ENCODE measurements around the gene PEX11A.

The PEX11A gene

DNA sequence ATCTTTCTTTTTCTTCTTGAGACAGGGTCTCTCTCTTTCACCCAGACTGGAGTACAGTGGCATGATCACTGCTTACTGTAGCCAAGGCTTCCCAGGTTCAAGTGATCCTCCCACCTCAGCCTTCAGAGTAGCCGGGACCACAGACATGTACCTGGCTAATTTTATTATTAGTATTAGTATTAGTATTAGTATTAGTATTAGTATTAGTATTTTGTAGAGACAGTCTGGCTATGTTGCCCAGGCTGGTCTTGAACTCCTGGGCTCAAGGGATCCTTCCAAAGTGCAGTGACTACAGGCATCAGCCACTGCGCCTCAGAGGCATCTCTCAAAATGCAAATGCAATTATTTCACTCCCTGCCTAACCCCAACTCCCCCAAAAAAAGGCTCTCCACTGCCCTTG is 37.0 kb downstream of the PEX11A start:
- no peak for TF ChIP-seq CTCF (IDR thresholded peaks at IDR 0.05; ENCODE audit: low read depth, low read length, missing control alignments)
- in situ Hi-C loops (cut with HindIII; ENCODE audit: low sequenced_read_pairs): no loop called here
- no peak overlapping the region for H3K4me3 ChIP-seq (ENCODE audit: low read depth, low read length)
- DNase-seq (ENCODE audit: low read depth): no peak

- in situ Hi-C loops (cut with HindIII; ENCODE audit: low sequenced_read_pairs): no loop called here
- DNase-seq (ENCODE audit: low read depth): no peak
- H3K4me3 ChIP-seq (ENCODE audit: low read depth, low read length): no peak overlapping the region
- no peak for TF ChIP-seq CTCF (IDR thresholded peaks at IDR 0.05; ENCODE audit: low read depth, low read length, missing control alignments)
These were observed 37.9 kb downstream of the PEX11A start for GRCh38 chr15:89652666-89653065.

GRCh38 chr15:89652131-89652530 is 38.4 kb downstream of the PEX11A start:
- TF ChIP-seq CTCF (IDR thresholded peaks at IDR 0.05; ENCODE audit: low read depth, low read length, missing control alignments): no peak
- no peak overlapping the region for H3K4me3 ChIP-seq (ENCODE audit: low read depth, low read length)
- in situ Hi-C loops (cut with HindIII; ENCODE audit: low sequenced_read_pairs): no loop called here
- no peak for DNase-seq (ENCODE audit: low read depth)

GRCh38 chr15:89649716-89650115 is 40.8 kb downstream of the PEX11A start:
- in situ Hi-C loops (cut with HindIII; ENCODE audit: low sequenced_read_pairs): no loop called here
- no peak overlapping the region for H3K4me3 ChIP-seq (ENCODE audit: low read depth, low read length)
- TF ChIP-seq CTCF (IDR thresholded peaks at IDR 0.05; ENCODE audit: low read depth, low read length, missing control alignments): no peak
- no peak for DNase-seq (ENCODE audit: low read depth)

DNA sequence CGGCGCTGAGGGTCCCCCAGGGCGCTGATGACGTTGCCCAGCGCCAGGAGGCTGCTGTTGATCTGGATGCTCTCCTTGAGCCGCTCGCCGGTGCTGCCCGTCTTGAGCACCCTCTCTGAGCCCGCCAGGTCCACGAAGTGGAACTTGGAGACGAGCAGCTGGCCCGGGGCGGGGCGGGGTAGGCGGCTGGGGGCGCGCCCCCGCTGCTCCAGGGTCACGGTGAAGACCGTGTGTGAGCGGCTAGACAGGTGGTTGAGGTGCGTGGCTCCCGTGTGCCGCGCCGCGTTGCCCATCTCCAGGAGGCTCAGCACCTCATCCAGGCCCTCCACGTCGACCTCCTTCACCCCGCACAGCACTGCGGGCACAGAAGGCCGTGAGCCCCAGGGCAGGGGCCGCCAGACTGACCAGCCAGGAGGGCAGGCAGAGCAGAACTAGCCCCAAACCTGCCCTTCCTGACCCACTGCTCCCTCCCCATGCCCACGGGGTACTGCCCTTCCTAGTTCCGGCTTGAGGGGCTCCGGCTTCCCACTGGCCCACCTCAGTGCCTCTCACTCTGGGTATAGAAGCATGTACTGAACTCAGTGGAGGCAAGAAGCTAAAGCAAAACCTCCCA is 41.4 kb downstream of the PEX11A start:
- no peak for DNase-seq (ENCODE audit: low read depth)
- in situ Hi-C loops (cut with HindIII; ENCODE audit: low sequenced_read_pairs): no loop called here
- H3K4me3 ChIP-seq (ENCODE audit: low read depth, low read length): no peak overlapping the region
- no peak for TF ChIP-seq CTCF (IDR thresholded peaks at IDR 0.05; ENCODE audit: low read depth, low read length, missing control alignments)

DNA sequence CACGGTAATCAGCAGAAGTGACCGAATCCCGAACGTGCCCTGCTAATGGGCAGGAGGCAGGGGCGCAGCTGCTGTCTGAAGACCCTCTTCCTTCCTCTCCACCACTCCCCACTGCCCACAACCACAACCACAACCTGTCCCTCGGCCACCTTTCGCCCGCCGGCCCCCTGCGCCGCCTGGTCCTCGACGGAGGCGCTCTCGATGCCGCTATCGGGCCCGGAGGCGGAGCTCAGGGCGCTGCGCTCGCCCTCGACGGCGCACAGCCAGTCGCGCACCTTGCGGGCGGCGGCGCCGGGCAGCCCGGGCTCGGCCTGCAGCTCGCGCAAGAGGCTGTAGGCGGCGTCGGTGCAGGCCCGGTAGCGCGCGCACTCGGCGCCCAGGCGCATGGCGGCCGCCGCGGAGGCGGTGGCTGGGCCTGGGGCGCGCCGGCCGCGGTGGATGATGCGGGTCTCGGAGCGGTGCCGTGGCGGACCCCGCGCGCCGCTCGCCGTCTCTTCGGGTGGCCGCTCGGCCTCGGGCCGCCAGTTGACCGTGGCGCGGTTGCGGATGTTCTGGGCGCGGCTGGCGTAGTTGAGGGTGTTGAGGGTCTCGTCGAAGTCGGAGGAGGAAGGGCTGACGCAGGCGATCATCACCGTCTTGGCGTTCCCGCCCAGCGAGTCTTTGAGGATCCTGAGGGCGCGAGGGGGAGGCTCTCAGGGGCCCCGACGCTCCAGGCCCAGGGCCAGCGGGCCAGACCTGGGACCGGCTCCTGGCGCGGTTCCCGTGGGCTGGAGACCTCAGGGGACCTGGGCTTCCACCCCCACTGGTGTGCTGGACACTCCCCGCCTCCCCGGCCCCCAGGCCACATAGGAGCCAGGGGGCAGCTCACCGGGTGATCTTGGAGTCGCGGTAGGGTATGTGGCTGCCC is 42.2 kb downstream of the PEX11A start:
- DNase-seq (ENCODE audit: low read depth): no peak
- in situ Hi-C loops (cut with HindIII; ENCODE audit: low sequenced_read_pairs): no loop called here
- no peak for TF ChIP-seq CTCF (IDR thresholded peaks at IDR 0.05; ENCODE audit: low read depth, low read length, missing control alignments)
- no peak overlapping the region for H3K4me3 ChIP-seq (ENCODE audit: low read depth, low read length)

Data from astrocyte of the cerebellum (primary cell).